AG10803 (cell line): ENCODE data around the gene TAF1.
"Not testable (repeated sequence)": the region's sequence is repeated elsewhere in the genome, so short reads cannot be mapped to it uniquely, and the experiment has no call there.

Source experiments
- DNase-seq: peaks from one replicate; pipeline ENCODE4 v3.0.0; 2010; ENCODE audit warnings: low read depth
- H3K4me3 ChIP-seq: 2 replicates; pipeline ENCODE4 v1.5.1; 2011; ENCODE audit warnings: mild to moderate bottlenecking, low read length, control low read depth
- TF ChIP-seq, protein P1 (sequence below): conservative IDR thresholded peaks from 2 replicates; pipeline ENCODE4 v1.5.1; 2011; ENCODE audit warnings: mild to moderate bottlenecking, low read length, control low read depth, inconsistent platforms

Gene TAF1

DNA sequence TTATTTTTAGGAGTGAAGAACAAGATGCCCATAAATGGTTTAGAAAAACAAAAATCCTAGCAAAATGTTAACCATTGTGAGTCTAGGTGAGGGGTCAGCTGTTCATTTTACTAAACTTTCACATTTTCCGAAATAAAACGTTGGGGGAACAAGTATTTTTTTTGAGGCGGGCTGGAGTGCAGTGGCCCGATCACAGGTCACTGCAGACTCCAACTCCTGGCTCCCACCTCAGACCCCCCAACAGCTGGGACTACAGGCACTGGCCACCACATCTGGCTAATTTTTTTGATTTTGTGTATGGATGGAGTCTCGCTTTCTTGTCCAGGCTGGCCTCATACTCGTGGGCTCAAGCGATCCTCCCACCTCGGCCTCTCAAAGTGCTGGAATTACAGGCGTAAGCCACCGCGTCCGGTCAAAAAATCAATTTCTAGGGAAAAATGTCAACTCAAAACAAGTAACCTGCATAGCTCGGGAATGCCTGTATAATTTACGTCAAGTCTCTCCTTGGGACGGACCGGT lies 742 bp upstream of the TAF1 start:
- H3K4me3 ChIP-seq = peak overlapping the region; percentile 70
- DNase-seq = no peak
- TF ChIP-seq, protein P1, sequence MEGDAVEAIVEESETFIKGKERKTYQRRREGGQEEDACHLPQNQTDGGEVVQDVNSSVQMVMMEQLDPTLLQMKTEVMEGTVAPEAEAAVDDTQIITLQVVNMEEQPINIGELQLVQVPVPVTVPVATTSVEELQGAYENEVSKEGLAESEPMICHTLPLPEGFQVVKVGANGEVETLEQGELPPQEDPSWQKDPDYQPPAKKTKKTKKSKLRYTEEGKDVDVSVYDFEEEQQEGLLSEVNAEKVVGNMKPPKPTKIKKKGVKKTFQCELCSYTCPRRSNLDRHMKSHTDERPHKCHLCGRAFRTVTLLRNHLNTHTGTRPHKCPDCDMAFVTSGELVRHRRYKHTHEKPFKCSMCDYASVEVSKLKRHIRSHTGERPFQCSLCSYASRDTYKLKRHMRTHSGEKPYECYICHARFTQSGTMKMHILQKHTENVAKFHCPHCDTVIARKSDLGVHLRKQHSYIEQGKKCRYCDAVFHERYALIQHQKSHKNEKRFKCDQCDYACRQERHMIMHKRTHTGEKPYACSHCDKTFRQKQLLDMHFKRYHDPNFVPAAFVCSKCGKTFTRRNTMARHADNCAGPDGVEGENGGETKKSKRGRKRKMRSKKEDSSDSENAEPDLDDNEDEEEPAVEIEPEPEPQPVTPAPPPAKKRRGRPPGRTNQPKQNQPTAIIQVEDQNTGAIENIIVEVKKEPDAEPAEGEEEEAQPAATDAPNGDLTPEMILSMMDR = no peak

DNA sequence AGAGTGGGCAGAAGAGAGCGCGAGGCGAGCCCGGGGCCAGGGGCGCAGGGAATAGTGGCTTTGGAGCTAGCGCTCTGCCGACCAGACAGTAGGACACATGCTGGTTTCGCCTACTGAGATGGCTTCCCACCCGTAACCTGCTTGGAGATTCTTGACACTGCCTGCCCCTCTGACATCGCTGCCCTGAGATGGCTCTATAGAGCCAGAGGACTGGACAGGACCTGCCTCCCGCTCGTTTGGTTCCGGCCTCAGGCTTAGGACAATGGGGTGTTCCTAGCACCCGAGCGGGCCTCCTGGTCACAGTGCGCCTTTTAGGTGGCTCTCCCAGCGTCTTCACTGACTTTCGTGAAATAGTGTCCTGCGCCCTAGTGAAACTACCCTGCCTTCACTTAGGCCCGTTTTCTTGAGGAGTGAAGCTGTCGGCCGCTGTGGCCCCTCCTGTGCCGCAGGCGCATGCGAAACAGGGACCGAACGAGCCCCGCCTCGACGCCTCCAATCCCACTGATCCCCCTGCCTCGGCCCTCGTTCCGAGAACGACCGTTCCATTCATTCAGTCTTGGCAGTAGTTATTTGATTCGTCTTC lies 608 bp downstream of the TAF1 start:
- DNase-seq = peak; percentile 12
- peak overlapping the region; percentile 84 for H3K4me3 ChIP-seq
- TF ChIP-seq, protein P1 = no peak

DNA sequence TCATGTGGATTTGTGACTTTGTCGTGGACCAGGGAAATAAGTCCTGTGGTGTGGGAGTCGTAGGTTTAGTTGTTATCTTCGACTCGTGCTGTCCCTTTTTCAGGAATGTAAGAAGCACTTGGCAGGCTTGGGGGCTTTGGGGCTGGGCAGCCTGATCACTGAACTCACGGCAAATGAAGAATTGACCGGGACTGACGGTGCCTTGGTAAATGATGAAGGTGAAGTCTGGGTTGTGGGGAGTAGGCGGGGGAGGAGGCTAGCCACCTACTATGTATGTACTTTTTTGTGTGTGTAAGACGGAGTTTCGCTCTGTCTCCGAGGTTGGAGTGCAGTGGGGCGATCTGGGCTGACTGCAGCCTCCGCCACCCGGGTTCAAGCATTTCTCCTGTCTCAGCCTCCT lies 1.2 kb downstream of the TAF1 start:
- no peak for DNase-seq
- TF ChIP-seq, protein P1 = no peak
- H3K4me3 ChIP-seq = peak overlapping the region; percentile 84

- no peak overlapping the region for H3K4me3 ChIP-seq
- TF ChIP-seq, protein P1 = no peak
- DNase-seq = no peak
Measured at GRCh38 chrX:71372388-71372787, 6.2 kb downstream of the TAF1 start.

DNA sequence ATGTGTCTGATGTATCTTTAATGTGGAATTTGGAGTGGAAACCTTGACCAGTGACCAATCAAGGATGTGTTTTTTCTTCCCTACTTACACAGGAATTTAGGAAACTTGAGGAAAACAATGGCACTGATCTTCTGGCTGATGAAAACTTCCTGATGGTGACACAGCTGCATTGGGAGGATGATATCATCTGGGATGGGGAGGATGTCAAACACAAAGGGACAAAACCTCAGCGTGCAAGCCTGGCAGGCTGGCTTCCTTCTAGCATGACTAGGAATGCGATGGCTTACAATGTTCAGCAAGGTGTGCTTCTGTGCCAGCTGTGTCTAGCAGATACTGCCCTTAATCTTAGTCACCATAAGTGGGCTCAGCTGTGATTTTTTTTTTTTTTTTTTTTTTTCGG lies 12.6 kb downstream of the TAF1 start:
- DNase-seq = no peak
- no peak overlapping the region for H3K4me3 ChIP-seq
- TF ChIP-seq, protein P1 = no peak

- not testable (repeated sequence) for H3K4me3 ChIP-seq, DNase-seq
Measured at GRCh38 chrX:71391725-71392124, 25.6 kb downstream of the TAF1 start.

- H3K4me3 ChIP-seq = no peak overlapping the region
- DNase-seq = no peak
- TF ChIP-seq, protein P1 = no peak
Measured at GRCh38 chrX:71393919-71394318, 27.8 kb downstream of the TAF1 start.
